ENCODE results near the gene FSD2. TPM values are rescaled to one million over a fixed set of nuclear protein-coding genes. Genes with fewer than 3 reads are reported as not detected.
A peak's percentile ranks its signal among the peaks of the same experiment; 100 is the strongest.

FSD2 gene
- not detected for polyA plus RNA-seq (2013)

DNA sequence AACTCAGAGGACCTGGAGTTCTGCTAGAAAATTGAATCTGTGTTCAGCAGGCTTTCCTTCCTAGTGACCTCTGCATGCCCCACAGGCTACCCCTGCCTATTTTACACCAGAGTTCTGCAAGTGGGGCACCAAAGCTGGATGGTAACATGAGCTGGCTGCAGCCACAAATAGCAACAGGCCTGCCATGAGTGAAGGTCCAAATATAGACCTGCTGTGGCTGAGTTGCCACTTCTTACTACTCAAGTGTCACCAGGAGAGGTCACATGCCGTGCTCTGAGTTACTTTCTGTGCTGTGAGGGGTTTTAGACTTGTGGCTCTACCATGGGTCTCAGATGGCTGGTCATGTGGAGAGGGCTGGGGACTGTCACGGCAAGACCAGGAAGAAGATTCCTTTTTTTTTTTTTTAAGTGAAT lies at the start of gene FSD2:
Gene FSD2, minus strand, starts transcription at position 76 of the 413 bp plus-strand sequence. CDS start 18,679 bp downstream, outside the sequence.
- Histone ChIP-seq H3K9me3 (ENCODE audit: control extremely low read depth in 1 of 5, control insufficient read depth in 4 of 5, insufficient read depth in 2 of 5, low read depth in 1 of 5, low read length in 4 of 5) (no peaks in the 10 kb centered on the region), H3K27me3 (replicated peaks in 2 of 5; ENCODE audit: control insufficient read depth in 4 of 5, insufficient read depth in 5 of 5, low read length in 4 of 5) (no peaks in the 10 kb centered on the region), H3K27ac (ENCODE audit: insufficient read depth in 1 of 2, low read depth in 1 of 2, low read length in 2 of 2, poor library complexity in 1 of 2, severe bottlenecking in 2 of 2) (no peak within 1 kb of the TSS), H3K4me1 (ENCODE audit: control extremely low read depth in 1 of 4, control insufficient read depth in 4 of 4, insufficient read depth in 4 of 4, low read length in 3 of 4) (peaks cover 6 to 28% (median 17%) of the 10 kb centered on the region in 4 experiments), H3K36me3 (ENCODE audit: control insufficient read depth in 4 of 4, insufficient read depth in 4 of 4, low read length in 3 of 4) (no peaks in the 10 kb centered on the region), H3K4me3 (ENCODE audit: control insufficient read depth in 1 of 7, extremely low read depth in 1 of 7, insufficient read depth in 4 of 7, low read depth in 2 of 7, low read length in 6 of 7) (no peak within 1 kb of the TSS)
- DNase-seq, result peak; percentile 17 to 44 (median 19)
- POLR2A ChIA-PET, result no interaction called here
- CTCF ChIA-PET, result no interaction called here
- 83% methylated on average over 1 of the region's 2 CpGs for WGBS (ENCODE audit: insufficient coverage)

DNA sequence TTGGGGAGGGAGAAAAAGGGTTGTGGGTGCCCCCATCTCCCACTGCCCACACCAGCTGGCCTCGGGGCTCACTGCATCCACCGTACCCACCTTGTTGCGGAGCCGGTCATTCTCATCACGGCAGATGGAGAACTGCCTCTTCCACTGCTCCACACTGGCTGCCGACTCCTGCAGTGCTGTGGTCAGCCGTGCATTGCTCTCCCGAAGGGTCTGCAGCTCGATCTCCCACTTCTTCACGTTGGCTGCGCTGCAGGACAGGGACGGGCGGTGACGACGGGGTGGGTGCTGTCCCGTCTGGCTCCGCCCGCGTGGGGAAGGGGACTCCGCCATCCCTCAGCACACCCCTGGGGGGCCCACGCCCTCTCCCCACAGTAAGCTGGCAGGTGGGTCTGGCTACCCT lies 48.7 kb upstream of the FSD2 start:
- CTCF ChIA-PET, result interaction anchor here (2.1 kb wide), 1 partner anchor 16 kb away, joined by 14 read pairs; no protein-coding TSS in a partner anchor
- Histone ChIP-seq H3K4me3 (ENCODE audit: control insufficient read depth in 1 of 7, extremely low read depth in 1 of 7, insufficient read depth in 4 of 7, low read depth in 2 of 7, low read length in 6 of 7) (no peak overlapping the region), H3K27me3 (replicated peaks in 2 of 5; ENCODE audit: control insufficient read depth in 4 of 5, insufficient read depth in 5 of 5, low read length in 4 of 5) (no peaks in the 10 kb centered on the region), H3K36me3 (ENCODE audit: control insufficient read depth in 4 of 4, insufficient read depth in 4 of 4, low read length in 3 of 4) (peaks cover 0 to 2% (median 0%) of the 10 kb centered on the region in 4 experiments), H3K27ac (ENCODE audit: insufficient read depth in 1 of 2, low read depth in 1 of 2, low read length in 2 of 2, poor library complexity in 1 of 2, severe bottlenecking in 2 of 2) (no peak overlapping the region), H3K4me1 (ENCODE audit: control extremely low read depth in 1 of 4, control insufficient read depth in 4 of 4, insufficient read depth in 4 of 4, low read length in 3 of 4) (peaks cover 4 to 41% (median 37%) of the 10 kb centered on the region in 4 experiments), H3K9me3 (ENCODE audit: control extremely low read depth in 1 of 5, control insufficient read depth in 4 of 5, insufficient read depth in 2 of 5, low read depth in 1 of 5, low read length in 4 of 5) (no peaks in the 10 kb centered on the region)
- POLR2A ChIA-PET, result no interaction called here
- WGBS (ENCODE audit: insufficient coverage), result 99% methylated on average over 20 of the region's 21 CpGs
- no peak for DNase-seq

DNA sequence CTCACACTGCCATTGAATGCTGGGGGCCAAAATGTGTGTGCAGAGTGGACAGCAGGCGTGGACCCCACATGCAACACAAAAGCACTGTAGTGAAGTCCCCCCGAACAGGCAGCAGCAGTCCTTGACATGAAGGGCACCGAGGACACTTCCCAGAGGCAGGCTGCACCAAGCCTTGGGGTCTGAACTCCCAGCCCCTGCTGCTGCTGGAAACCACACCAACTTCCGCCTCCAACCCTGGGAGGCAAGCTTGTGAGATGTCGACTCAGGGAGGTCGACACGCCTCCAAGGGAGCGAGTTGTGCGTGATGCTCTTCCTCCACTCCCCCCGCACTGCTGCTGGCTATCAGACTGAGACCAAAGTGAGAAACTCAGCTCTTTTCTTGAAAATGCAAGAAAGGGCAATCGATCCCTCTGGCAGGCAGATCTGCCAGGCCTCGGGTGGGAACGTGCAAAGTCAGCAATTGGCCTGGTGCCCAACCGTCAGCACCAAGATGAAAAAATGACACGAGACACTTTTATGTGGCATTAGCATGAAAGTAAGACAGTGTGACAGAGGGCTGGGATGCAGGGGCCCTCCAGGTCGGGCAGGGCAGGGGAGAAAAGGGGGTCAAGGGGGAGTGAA lies 47.2 kb upstream of the FSD2 start:
- 82% methylated on average over 16 of the region's 16 CpGs for WGBS (ENCODE audit: insufficient coverage)
- POLR2A ChIA-PET, result no interaction called here
- H3K36me3 ChIP-seq (ENCODE audit: control insufficient read depth in 4 of 4, insufficient read depth in 4 of 4, low read length in 3 of 4), result peaks cover 0 to 2% (median 0%) of the 10 kb centered on the region in 4 experiments
- no peaks in the 10 kb centered on the region for H3K9me3 ChIP-seq (ENCODE audit: control extremely low read depth in 1 of 5, control insufficient read depth in 4 of 5, insufficient read depth in 2 of 5, low read depth in 1 of 5, low read length in 4 of 5)
- peaks cover 4 to 48% (median 43%) of the 10 kb centered on the region in 4 experiments for H3K4me1 ChIP-seq (ENCODE audit: control extremely low read depth in 1 of 4, control insufficient read depth in 4 of 4, insufficient read depth in 4 of 4, low read length in 3 of 4)
- H3K4me3 ChIP-seq (ENCODE audit: control insufficient read depth in 1 of 7, extremely low read depth in 1 of 7, insufficient read depth in 4 of 7, low read depth in 2 of 7, low read length in 6 of 7), result peak overlapping the region in 1 of 7 experiments; percentile 25
- peak; percentile 40 to 80 (median 50) for DNase-seq
- no peaks in the 10 kb centered on the region for H3K27me3 ChIP-seq (replicated peaks in 2 of 5; ENCODE audit: control insufficient read depth in 4 of 5, insufficient read depth in 5 of 5, low read length in 4 of 5)
- CTCF ChIA-PET, result interaction anchor here (0.9 kb wide), 1 partner anchor 147 kb away, joined by 4 read pairs; no protein-coding TSS in a partner anchor
- no peak overlapping the region for H3K27ac ChIP-seq (ENCODE audit: insufficient read depth in 1 of 2, low read depth in 1 of 2, low read length in 2 of 2, poor library complexity in 1 of 2, severe bottlenecking in 2 of 2)

DNA sequence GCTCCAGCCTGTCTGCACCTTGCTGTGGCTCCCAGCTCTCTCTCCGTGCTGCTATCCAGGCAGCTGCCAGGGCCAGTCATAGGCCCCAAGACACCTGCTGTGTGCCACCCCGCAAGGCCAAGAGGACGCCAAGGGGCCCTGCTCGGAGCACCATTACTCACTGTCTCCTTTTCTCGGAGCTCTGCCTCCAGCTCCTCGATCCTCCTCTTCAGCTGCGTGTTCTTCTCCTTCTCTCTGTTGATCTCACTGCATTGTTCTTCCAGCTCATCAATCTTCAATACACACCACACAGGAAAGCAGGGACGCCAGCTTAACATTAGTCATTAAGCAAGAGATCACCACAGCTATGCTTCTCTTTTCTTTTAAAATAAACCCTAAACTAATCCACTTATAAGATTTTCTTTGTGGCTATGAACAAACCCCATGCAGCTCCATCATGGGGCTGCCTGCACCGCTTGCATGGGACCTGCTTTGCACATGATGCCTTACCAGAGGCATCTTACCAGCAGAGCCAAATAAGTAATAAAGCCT lies 46.2 kb upstream of the FSD2 start:
- WGBS (ENCODE audit: insufficient coverage), result 87% methylated on average over 9 of the region's 9 CpGs

DNA sequence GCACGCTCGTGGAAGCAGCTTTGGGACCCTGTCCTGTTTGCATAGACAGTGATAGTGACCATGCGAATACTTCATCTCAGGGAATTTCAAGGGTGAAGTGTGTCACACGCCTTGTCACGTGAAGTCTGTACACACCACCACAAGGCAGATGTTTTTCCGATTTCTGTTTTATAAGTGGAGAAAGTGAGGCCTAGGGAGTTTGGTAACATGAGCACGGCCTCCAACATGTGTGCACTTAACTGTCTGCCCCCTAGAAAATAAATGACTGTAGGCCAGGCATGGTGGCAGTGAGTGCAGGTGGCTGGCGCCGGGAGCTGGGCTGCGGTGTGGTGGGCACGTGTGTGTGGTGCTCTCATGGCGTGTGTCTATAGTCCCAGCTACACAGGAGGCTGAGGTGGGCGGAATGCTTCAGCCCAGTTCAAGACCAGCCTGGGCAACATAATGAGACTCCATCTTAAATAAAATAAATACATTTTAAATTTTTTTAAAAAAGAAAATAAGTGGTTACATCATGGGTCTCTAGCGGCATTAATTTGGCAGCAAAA lies 45.5 kb upstream of the FSD2 start:
- no peak for DNase-seq
- no peaks in the 10 kb centered on the region for H3K27me3 ChIP-seq (replicated peaks in 2 of 5; ENCODE audit: control insufficient read depth in 4 of 5, insufficient read depth in 5 of 5, low read length in 4 of 5)
- H3K9me3 ChIP-seq (ENCODE audit: control extremely low read depth in 1 of 5, control insufficient read depth in 4 of 5, insufficient read depth in 2 of 5, low read depth in 1 of 5, low read length in 4 of 5), result no peaks in the 10 kb centered on the region
- peaks cover 0 to 2% (median 0%) of the 10 kb centered on the region in 4 experiments for H3K36me3 ChIP-seq (ENCODE audit: control insufficient read depth in 4 of 4, insufficient read depth in 4 of 4, low read length in 3 of 4)
- H3K4me3 ChIP-seq (ENCODE audit: control insufficient read depth in 1 of 7, extremely low read depth in 1 of 7, insufficient read depth in 4 of 7, low read depth in 2 of 7, low read length in 6 of 7), result no peak overlapping the region
- POLR2A ChIA-PET, result interaction anchor here (1.4 kb wide), 1 partner anchor 18 kb away, joined by 4 read pairs; no protein-coding TSS in a partner anchor
- peaks cover 4 to 48% (median 43%) of the 10 kb centered on the region in 4 experiments for H3K4me1 ChIP-seq (ENCODE audit: control extremely low read depth in 1 of 4, control insufficient read depth in 4 of 4, insufficient read depth in 4 of 4, low read length in 3 of 4)
- 99% methylated on average over 10 of the region's 14 CpGs for WGBS (ENCODE audit: insufficient coverage)
- CTCF ChIA-PET, result interaction anchor here (0.5 to 5.9 kb wide), 7 partner anchors 11 to 227 kb away, joined by 3 to 71 read pairs (median 4); no protein-coding TSS in a partner anchor
- H3K27ac ChIP-seq (ENCODE audit: insufficient read depth in 1 of 2, low read depth in 1 of 2, low read length in 2 of 2, poor library complexity in 1 of 2, severe bottlenecking in 2 of 2), result no peak overlapping the region

More for the DNA sequence above, 46.2 kb upstream of the FSD2 start:
- no peak for DNase-seq
- ChIA-PET POLR2A (no interaction called here), CTCF (interaction anchor here (0.7 to 5.9 kb wide), 2 partner anchors 11 to 149 kb away, joined by 3 to 71 read pairs; no protein-coding TSS in a partner anchor)
- no peak overlapping the region for H3K4me3 ChIP-seq (ENCODE audit: control insufficient read depth in 1 of 7, extremely low read depth in 1 of 7, insufficient read depth in 4 of 7, low read depth in 2 of 7, low read length in 6 of 7)
- no peaks in the 10 kb centered on the region for H3K27me3 ChIP-seq (replicated peaks in 2 of 5; ENCODE audit: control insufficient read depth in 4 of 5, insufficient read depth in 5 of 5, low read length in 4 of 5)
- no peak overlapping the region for H3K27ac ChIP-seq (ENCODE audit: insufficient read depth in 1 of 2, low read depth in 1 of 2, low read length in 2 of 2, poor library complexity in 1 of 2, severe bottlenecking in 2 of 2)
- peaks cover 0 to 2% (median 0%) of the 10 kb centered on the region in 4 experiments for H3K36me3 ChIP-seq (ENCODE audit: control insufficient read depth in 4 of 4, insufficient read depth in 4 of 4, low read length in 3 of 4)
- H3K4me1 ChIP-seq (ENCODE audit: control extremely low read depth in 1 of 4, control insufficient read depth in 4 of 4, insufficient read depth in 4 of 4, low read length in 3 of 4), result peaks cover 4 to 48% (median 43%) of the 10 kb centered on the region in 4 experiments
- no peaks in the 10 kb centered on the region for H3K9me3 ChIP-seq (ENCODE audit: control extremely low read depth in 1 of 5, control insufficient read depth in 4 of 5, insufficient read depth in 2 of 5, low read depth in 1 of 5, low read length in 4 of 5)

GRCh38 chr15:82850731-82851130 lies 44.9 kb upstream of the FSD2 start:
- 81% methylated on average over 6 of the region's 7 CpGs for WGBS (ENCODE audit: insufficient coverage)
- H3K27me3 ChIP-seq (replicated peaks in 2 of 5; ENCODE audit: control insufficient read depth in 4 of 5, insufficient read depth in 5 of 5, low read length in 4 of 5), result no peaks in the 10 kb centered on the region
- CTCF ChIA-PET, result interaction anchor here (0.7 to 5.9 kb wide), 6 partner anchors 18 to 160 kb away, joined by 4 to 71 read pairs (median 6); no protein-coding TSS in a partner anchor

More at GRCh38 chr15:82850731-82851130, 44.9 kb upstream of the FSD2 start:
- H3K4me3 ChIP-seq (ENCODE audit: control insufficient read depth in 1 of 7, extremely low read depth in 1 of 7, insufficient read depth in 4 of 7, low read depth in 2 of 7, low read length in 6 of 7), result no peak overlapping the region
- no peak for DNase-seq
- H3K9me3 ChIP-seq (ENCODE audit: control extremely low read depth in 1 of 5, control insufficient read depth in 4 of 5, insufficient read depth in 2 of 5, low read depth in 1 of 5, low read length in 4 of 5), result no peaks in the 10 kb centered on the region
- H3K4me1 ChIP-seq (ENCODE audit: control extremely low read depth in 1 of 4, control insufficient read depth in 4 of 4, insufficient read depth in 4 of 4, low read length in 3 of 4), result peaks cover 4 to 49% (median 39%) of the 10 kb centered on the region in 4 experiments
- no peak overlapping the region for H3K27ac ChIP-seq (ENCODE audit: insufficient read depth in 1 of 2, low read depth in 1 of 2, low read length in 2 of 2, poor library complexity in 1 of 2, severe bottlenecking in 2 of 2)
- H3K36me3 ChIP-seq (ENCODE audit: control insufficient read depth in 4 of 4, insufficient read depth in 4 of 4, low read length in 3 of 4), result peaks cover 0 to 2% (median 0%) of the 10 kb centered on the region in 4 experiments
- POLR2A ChIA-PET, result interaction anchor here (1.4 kb wide), 1 partner anchor 18 kb away, joined by 4 read pairs; no protein-coding TSS in a partner anchor

Data from common myeloid progenitor, CD34-positive (primary cell).